Measurements from ENCODE around the gene SF3B2.
"Not testable (repeated sequence)": the region's sequence is repeated elsewhere in the genome, so short reads cannot be mapped to it uniquely, and the experiment has no call there.

The SF3B2 gene, protein sequence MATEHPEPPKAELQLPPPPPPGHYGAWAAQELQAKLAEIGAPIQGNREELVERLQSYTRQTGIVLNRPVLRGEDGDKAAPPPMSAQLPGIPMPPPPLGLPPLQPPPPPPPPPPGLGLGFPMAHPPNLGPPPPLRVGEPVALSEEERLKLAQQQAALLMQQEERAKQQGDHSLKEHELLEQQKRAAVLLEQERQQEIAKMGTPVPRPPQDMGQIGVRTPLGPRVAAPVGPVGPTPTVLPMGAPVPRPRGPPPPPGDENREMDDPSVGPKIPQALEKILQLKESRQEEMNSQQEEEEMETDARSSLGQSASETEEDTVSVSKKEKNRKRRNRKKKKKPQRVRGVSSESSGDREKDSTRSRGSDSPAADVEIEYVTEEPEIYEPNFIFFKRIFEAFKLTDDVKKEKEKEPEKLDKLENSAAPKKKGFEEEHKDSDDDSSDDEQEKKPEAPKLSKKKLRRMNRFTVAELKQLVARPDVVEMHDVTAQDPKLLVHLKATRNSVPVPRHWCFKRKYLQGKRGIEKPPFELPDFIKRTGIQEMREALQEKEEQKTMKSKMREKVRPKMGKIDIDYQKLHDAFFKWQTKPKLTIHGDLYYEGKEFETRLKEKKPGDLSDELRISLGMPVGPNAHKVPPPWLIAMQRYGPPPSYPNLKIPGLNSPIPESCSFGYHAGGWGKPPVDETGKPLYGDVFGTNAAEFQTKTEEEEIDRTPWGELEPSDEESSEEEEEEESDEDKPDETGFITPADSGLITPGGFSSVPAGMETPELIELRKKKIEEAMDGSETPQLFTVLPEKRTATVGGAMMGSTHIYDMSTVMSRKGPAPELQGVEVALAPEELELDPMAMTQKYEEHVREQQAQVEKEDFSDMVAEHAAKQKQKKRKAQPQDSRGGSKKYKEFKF

GRCh38 chr11:66051766-66052663 is at the start of gene SF3B2:
SF3B2 (plus strand) TSS chr11:66052364; CDS start chr11:66052385, 21 bp downstream.
- DNase-seq (ENCODE audit: low read depth) = peak; percentile 98

DNA sequence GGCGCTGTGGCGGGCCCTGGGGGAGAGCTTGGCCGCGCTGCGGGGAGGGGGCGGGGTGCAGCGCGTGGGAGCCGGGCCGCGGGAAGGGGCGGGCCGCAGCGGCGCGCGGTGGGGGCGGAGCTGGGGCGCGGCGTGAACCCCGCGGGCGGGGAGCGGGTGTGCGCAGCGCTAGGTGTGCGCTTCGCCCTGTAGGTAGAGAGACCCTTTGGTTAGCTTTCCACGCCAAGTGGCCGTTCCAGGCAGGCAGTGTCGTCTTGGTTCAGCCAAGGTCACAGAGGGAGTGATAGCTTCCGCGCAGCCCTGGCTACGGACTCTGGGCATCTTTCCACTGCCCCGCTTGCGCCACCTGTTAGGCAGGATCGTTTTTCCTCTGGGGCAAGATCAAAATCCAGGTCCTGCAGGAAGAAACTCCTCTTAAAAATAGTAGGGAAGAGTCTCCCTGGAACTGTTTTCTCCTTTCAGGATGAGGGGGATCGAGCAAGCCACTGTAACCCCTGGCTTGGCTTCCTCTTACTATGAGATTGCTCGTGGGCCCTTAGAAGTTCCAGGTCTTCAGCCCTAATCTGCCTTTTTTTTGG is 49.4 kb upstream of the SF3B2 start:
- DNase-seq (ENCODE audit: low read depth) = peak; percentile 71

DNA sequence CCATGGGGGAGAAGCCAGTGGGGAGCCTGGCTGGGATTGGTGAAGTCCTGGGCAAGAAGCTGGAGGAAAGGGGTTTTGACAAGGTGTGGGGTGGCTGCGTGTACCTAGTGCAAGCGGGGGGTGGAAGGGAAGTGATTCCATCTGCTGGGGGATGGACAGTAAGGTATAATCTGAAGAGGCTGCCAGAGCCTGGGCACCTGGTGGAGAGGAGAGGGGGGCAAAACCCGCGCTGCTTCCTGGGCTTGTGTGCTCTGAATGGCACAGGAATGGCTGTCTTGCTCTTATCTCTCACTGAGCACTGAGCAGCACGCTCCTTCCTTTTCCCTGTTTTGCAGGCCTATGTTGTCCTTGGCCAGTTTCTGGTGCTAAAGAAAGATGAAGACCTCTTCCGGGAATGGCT is 48.9 kb upstream of the SF3B2 start:
- no peak for DNase-seq (ENCODE audit: low read depth)

DNA sequence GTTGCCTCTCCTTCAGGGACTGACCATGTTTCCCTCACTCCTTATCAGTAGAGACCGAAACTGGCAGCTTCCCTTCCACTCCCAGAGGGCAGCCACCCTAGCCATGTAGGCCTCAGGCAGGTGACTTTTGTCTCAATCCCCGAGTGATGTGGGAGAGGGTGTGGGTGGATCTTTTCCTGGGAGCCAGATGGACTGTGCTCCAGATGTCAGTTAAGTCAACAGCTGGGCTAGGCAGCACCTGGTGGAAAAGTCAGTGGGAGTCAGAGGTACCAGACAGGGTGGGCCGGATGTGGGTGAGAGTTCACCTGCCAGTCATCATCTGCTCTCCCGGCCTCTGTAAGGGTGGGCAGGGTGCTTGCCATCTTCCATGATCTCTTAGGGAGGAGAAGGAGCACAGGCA is 48.0 kb upstream of the SF3B2 start:
- DNase-seq (ENCODE audit: low read depth) = no peak

GRCh38 chr11:66006134-66006890 is 45.9 kb upstream of the SF3B2 start:
- no peak for DNase-seq (ENCODE audit: low read depth)

GRCh38 chr11:66006891-66007176 is 45.3 kb upstream of the SF3B2 start:
- no peak for DNase-seq (ENCODE audit: low read depth)

- no peak for DNase-seq (ENCODE audit: low read depth)
These were observed 44.9 kb upstream of the SF3B2 start for GRCh38 chr11:66007201-66007634.

GRCh38 chr11:66008095-66008467 is 44.1 kb upstream of the SF3B2 start:
- DNase-seq (ENCODE audit: low read depth) = no peak

DNA sequence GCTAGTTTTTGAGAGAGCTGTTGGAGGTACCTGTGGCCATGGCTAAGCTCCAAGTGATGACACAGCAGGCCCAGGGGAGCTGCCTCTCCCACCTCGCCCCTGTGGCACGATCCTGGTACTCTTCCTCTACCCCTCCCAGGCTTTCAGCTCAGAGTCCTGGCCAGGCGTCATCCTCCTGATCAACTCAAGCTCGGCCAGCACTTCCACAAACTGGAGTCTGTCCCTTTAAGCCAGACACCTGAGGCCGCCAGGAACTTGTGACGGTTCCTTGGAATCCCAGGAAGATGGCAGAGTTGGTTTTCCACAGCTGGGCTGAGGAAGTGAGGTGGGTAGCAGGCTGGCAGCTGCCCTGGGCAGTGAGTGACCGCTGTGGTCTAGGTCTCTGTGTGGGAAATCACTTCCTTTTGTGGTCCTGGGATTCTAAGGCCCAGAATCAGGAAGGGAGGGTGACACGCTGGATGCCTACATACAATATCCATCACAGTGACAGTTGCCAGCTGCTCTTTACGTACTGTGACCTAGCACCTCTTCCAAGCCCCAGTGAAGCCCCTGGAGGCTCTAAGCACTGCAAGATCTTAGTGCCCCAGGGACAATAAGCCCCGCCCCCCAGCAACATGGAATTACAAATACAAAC is 43.6 kb upstream of the SF3B2 start:
- DNase-seq (ENCODE audit: low read depth) = no peak

- not testable (repeated sequence) for DNase-seq (ENCODE audit: low read depth)
These were observed 42.1 kb upstream of the SF3B2 start for GRCh38 chr11:66010036-66010435.

- no peak for DNase-seq (ENCODE audit: low read depth)
These were observed 40.9 kb upstream of the SF3B2 start for GRCh38 chr11:66011239-66011784.

DNA sequence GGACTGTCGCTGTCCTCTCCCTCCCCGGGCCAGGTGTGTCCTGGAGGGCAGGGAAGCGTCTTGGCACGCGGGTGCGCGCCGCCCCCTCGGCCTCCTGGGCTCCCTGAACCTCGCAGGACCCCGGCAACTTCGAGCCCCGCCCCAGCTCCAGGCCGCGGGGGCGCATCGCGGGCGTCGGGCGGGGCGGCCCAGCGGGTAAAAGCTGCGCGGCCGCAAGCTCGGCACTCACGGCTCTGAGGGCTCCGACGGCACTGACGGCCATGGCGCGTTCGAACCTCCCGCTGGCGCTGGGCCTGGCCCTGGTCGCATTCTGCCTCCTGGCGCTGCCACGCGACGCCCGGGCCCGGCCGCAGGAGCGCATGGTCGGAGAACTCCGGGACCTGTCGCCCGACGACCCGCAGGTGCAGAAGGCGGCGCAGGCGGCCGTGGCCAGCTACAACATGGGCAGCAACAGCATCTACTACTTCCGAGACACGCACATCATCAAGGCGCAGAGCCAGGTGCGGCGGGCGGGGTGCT is 40.3 kb upstream of the SF3B2 start, which contains the start of gene CST6:
CST6 (plus strand) TSS at position 224 of the 519 bp plus-strand sequence; CDS start at position 261, 37 bp downstream.
- DNase-seq (ENCODE audit: low read depth) = no peak

- no peak for DNase-seq (ENCODE audit: low read depth)
These were observed 39.7 kb upstream of the SF3B2 start for GRCh38 chr11:66012371-66012945.

DNA sequence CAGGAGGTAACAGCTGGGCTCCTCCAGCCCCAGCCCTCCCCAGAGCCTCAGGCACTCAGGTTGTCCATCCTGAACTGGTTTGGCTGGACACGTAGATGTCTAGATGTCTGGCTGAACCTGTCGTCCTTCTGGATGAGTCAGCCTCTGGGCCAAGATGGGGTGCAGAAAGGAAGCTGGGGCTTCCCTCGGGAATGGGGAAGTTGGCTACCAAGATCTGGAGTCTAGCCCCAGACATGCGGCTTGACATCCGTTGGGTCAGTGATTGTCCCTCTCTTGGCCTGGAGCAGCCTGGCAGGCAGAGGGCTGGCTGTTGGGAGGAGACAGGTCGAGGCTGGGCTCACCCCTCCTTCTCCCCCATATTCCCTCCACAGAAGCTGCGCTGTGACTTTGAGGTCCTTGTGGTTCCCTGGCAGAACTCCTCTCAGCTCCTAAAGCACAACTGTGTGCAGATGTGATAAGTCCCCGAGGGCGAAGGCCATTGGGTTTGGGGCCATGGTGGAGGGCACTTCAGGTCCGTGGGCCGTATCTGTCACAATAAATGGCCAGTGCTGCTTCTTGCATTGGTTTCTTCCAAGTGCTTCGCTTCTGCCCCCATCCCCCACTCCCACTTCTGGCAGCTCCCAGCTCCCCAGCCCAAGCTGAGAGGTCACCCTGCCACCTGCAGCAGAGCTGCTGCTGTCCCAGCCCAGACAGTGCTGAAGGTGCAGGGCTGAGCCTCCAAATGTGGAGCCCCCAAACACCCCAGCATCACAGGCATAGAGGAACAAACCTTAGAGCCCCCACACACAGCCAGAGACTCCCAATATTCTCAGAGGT is 39.0 kb upstream of the SF3B2 start:
- no peak for DNase-seq (ENCODE audit: low read depth)

DNA sequence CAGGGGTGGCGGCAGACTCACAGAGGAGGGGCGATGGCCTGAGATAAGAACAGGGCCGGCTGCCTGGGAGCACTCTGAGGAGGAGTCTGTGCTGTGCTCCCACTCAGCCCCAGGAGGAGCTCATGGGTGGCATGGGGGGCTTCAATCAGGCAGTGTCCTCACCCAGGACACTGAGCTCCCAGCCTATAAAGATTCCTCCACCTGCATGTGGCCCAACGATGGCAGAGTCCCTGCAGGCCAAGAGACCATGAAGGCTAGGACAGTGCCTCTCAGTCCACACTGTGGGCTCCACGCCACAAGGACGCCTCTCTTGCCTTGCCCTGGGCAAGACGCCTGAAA is 38.4 kb upstream of the SF3B2 start:
- no peak for DNase-seq (ENCODE audit: low read depth)

DNA sequence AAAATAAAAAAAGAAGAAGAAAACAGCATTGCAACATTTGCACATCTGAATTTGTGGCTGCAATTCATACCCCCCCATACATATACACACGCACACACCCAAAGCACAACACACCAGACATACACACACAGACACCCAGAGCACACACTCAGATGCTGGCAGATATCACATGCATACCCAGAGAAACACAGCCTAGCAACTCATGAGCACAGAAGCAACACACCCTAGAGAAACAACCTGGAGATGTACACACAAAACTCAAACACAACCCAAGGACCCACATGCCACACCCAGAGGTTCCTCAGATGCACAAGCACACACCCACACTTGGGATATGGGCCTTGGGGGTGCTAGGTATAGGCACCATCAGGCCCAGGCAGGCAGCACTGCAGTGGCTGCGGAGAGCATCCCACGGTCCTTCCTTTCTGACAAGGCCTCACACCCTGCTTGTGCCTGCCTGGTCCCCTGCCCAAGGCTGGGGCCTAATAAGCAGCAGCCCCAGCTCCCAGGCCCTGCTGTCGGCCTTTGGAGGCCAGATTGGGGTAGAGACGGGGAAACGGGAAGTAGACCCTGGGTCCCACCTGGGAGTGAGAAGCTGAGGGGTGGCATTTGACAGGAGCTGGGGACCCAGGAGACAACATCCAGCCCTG is 37.2 kb upstream of the SF3B2 start:
- DNase-seq (ENCODE audit: low read depth) = no peak

- no peak for DNase-seq (ENCODE audit: low read depth)
These were observed 36.7 kb upstream of the SF3B2 start for GRCh38 chr11:66015454-66015881.

All from activated T-cell treated with anti-CD3 and anti-CD28 coated beads for 48 hours (primary cell).